Activated effector memory CD4-positive, alpha-beta T cell treated with anti-CD3 and anti-CD28 coated beads, Interleukin-2, amount 50 U/mL, for 16 hours (primary cell): ENCODE results near the gene NKPD1.

Experiments used
- DNase-seq: peaks from one replicate; pipeline ENCODE4 v3.0.0-alpha.2; 2020

The NKPD1 gene, protein sequence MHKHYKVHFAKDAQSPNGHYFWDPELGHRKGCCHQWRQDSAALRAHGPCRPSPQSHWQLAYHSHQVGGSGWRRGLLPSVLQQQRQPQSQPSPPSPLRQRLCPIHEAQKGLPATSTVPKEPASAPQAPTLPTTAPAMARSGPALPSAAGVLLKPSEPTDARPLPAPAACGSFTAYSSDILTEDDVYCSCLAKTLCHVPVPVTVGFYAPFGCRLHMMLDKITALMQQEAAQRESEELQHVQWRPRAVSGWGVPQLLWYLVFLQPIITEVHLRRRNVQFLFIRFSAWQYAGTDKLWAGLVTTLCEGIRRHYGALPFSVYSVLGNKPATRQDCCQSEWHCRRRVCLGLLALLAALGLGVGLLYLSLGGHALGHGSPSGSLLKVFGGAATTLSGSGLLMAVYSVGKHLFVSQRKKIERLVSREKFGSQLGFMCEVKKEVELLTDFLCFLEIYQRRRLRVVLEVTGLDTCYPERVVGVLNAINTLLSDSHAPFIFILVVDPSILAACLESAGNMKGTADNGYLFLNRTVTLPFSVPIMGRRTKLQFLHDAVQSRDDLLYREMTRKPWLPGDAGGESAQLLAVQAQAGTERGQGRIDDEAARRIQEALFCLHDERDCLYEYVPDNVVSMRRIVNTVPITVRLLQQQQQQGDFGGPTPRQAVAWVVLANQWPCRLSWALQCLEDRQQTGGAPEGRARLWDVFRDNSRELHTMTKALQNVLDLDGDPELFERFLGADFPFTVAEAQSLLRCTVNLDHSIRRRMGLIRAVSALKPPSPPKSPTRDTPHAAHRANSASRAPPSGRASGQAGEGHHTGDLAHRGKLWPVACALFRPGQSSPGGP

DNA sequence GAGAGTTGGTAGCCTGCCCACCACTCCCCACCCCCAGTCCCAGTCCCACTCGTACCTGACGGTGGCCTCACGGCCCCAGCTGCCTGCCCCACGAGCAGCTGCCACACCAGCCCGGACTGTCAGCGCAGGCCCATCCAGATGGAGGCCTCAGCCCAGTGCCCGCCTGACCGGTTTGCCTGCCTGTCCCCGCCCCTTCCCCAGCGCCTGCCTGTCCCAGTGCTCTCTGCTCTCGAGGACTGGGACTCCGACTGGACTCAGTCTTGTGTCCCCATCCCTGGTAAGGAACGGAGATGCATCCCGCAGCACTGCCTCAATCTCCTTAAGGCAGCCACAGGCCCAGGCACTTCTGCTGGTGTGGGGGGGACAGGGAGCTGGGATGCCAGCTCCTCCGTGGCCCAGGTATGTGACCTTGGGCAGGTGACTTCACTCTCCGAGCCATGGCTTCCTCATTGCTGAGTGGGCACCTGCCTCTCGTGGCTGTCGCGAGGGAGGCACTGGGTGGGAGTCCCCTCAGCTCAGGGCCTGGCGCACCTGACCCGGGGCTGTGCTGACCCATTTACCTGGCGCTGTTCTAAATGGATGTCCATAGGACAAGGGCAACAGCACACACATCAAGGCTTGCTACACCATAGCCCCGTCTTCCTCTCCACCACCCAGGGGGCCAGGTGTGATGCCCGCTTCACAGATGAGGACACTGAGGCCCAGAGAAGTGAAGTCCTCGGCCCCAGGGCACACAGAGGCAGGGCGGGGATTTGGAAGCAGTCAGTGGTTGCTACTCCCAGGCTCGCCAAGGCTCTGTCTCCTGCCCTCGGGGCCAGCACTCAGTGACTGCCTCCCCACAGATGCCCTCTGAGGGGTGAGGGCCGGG lies at the start of gene NKPD1:
Gene NKPD1, minus strand, starts transcription at position 113 of the 868 bp plus-strand sequence. CDS start 832 bp downstream, outside the sequence.
- no peak for DNase-seq

DNA sequence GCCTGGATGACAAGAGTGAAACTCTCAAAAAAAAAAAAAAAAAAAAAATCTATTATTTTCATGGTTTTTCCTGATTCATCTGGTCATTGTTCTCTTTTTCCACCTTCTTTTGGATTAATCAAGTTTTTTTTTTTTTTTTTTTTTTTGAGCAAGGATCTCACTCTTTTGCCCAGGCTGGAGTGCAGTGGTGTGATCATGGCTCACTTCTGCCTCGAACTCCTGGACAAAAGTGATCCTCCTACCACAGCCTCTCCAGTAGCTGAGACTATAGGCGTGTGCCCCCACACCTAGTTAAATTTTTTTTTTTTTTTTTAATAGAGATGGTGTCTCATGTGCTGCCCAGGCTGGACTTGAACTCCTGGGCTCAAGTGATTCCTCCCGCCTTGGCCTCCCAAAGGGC lies 45.5 kb upstream of the NKPD1 start:
- DNase-seq, result no peak

DNA sequence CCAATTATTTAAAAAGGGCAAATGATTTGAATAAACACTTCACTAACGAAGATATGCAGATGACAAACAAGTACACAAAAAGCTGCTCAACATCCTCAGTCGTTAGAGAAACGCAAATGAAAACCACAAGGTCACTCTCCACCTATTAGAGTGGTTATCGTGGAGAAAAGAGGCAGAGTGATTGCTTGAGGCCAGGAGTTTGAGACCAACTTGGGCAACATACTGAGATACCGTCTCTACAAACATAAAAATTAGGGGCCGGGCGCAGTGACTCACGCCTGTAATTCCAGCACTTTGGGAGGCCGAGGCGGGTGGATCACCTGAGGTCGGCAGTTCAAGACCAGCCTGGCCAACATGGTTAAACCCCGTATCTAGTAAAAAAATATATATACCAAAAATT lies 45.0 kb upstream of the NKPD1 start:
- DNase-seq, result no peak

DNA sequence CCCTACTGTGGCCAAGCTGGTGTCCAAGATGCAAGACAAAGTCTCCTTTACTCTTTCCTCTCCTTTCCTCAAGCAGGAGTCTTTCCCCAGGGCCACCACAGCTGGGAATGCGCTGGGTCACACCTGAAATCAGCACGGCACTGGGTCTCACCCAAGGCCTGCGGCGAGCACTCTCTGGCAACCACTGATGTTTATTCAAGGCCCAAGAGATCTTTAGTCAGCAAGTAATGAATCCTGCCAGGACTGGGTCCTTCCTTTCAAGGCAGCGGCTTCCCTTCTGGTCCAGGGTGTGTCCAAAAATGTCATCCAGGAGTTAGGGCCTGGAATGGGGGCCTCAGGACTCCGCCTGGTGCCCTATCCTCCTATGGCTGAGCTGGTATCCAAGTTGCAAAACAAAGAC lies 41.9 kb upstream of the NKPD1 start:
- no peak for DNase-seq

DNA sequence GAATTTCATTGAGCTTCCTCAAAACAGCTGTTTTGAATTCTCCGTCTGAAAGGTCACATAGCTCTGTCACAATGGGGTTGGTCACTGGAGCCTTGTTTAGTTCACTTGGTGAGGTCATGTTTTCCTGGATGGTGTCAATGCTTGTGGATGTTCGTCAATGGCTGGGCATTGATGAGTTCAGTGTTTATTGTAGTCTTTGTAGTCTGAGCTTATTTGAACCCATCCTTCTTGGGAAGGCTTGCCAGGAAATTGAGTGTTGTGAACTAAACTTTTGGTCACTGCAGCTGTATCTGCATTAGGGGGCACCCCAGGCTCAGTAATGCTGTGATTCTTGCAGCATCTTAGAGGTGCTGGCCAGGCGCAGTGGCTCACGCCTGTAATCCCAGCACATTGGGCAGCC lies 39.8 kb upstream of the NKPD1 start:
- DNase-seq, result no peak

DNA sequence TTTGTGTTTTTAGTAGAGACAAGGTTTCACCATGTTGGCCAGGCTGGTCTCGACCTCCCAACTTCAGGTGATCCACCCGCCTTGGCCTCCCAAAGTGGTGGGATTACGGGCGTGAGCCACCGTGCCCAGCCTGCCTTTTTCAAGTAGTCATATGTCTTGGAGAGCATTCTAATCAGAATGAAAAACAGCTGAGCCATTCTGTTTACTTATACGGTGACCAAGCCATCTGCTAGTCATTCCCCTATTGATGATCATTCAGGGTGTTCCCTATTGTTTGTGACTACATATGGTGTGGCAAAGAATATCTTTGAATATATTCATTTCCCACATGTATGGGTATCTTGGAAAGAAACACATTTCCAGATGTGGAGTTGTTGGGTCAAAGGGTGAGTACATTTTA lies 35.0 kb upstream of the NKPD1 start:
- DNase-seq, result no peak

DNA sequence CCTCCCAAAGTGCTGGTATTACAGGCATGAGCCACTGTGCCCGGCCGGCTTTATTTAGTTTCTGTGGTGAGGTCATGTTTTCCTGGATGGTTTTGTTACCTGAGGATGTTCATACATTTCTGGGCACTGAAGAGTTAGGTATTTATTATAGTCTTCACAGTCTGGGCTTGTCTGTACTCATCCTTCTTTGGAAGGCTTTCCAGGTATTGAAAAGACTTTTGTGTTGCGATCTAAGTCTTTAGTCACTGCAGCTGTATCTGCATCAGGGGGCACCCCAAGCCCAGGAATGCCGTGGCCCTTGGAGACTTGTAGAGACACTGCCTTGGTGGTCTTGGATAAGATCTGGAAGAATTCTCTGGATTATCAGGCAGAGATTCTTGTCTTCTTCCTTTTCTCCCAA lies 30.6 kb upstream of the NKPD1 start:
- no peak for DNase-seq

DNA sequence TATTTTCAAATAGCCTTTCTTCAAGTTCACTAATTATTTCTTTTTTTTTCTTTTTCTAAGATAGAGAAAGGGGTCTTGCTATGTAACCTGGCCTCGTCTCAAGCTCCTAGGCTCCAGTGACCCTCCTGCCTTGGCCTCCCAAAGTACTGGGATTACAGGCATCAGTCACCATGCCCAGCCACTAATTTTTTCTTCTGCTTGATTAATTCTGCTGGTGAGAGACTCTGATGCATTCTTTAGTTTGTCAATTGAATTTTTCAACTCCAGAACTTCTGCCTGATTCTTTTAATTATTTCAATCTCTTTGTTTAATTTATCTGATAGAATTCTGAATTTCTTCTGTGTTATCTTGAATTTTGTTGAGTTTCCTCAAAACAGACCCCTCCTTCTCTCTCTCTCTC lies 29.2 kb upstream of the NKPD1 start:
- no peak for DNase-seq

DNA sequence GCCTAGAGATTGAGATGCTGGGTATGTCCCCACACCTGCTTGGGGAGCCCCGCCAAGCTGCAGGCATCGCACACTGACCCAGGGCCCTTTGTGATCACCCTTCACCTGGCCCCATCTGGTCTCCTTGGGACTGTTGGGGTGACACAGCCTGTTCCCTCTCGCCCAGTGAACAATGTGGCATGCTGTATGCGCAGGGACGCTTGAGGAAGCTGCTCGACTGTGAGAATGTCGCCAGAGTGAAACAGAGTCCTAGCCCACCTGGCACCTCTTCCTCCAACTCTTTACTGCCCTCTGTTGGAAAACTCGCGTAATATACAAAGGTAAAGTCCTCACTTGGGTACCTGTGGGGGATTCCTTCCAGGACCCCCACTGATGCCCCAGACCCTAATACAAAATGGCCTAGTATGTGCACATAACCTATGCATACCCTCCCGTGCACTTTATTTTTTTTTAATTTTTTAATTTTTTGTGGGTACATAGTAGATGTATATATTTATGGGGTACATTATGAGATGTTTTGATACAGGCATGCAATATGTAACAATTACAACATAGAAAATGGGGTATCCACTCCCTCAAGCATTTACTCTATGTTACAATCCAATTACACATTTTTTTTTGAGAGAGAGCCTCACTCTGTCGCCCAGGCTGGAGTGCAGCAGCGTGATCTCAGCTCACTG lies 26.8 kb upstream of the NKPD1 start:
- DNase-seq, result no peak

DNA sequence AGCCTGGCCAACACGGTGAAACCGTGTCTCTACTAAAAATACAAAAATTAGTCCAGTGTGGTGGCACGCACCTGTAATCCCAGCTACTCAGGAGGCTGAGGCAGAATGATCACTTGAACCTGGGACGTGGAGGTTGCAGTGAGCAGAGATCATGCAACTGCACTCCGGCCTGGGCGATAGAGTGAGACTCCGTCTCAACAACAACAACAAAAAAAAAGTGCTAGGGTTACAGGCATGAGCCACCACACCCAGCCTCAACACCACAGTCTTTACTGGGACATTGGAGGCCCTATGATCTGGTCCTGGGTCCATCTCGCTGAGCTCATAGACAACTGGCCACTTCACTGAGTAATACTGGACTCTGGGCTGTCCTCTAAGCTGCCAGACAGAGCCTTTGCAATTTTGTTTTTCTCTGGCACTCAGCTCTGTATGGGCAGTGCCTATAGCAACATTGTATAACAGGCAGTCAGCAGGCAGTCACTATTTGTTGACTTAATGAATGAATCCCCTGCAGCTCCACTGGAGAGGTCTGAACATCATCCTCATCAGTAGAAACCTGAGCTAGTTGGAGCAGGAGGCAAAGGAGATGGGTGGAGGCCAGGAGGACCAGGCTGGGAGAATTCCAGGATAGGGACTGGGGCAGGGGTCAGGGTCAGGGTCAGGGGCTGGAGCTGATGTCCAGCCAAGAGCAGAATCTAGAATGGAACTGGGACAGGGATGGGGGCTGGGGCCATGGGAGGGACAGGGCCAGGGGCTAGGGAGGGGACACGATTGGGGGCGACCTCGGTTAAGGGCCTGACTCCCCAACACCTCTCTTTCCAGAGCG lies 25.9 kb upstream of the NKPD1 start:
- no peak for DNase-seq

DNA sequence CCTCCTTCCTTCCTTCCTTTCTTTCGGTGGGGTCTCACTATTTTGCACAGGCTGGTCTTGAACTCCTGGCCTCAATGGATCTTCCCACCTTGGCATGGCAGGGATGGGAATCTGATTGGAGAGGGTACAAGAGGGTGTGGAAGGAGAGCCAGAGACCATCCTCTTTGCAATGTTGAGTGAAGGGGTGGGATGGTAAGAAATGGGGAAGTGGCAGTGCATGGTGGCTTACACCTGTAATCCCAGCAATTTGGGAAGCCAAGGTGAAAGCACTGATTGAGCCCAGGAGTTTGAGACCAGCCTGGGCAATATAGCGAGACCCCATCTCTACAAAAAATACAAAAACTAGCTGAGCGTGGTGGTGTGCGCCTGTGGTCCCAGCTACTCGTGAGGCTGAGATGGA lies 23.3 kb upstream of the NKPD1 start:
- no peak for DNase-seq

DNA sequence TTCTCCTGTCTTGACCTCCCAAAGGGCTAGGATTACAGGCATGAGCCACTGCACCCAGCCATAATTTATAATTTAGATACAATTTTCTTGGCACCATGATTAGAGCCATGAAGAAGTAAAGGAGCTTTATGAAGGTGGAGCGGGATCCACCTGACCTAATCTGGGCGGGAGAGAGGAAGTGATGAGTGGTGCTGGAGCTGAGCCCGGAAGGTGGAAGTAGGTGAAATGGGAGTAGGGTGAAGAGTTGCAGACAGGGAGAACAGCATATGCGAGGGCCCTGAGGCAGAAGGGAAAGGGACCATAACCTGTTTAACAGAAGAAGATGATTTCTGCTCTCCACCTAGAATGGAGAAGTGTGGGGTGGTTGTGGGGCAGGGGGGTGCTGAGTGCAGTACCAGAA lies 22.0 kb upstream of the NKPD1 start:
- DNase-seq, result no peak

DNA sequence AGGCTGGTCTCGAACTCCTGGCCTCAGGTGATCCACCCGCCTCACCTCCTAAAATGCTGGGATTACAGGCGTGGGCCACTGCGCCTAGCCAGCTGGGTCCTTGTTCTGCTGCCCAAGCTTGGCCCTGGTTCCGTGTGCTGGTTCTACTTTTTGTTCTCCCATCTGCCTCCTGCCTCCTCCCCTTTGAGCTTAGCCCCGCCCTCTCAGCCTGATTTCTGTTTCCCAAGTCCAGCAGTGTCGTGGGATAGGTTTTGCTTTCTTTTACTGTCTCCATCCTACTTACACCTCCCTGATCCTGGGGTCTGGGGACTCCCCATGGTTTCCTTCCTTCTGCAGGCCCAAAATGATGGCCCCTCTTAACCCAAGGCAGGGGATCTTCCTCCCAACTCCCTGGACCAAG lies 20.2 kb upstream of the NKPD1 start:
- no peak for DNase-seq

DNA sequence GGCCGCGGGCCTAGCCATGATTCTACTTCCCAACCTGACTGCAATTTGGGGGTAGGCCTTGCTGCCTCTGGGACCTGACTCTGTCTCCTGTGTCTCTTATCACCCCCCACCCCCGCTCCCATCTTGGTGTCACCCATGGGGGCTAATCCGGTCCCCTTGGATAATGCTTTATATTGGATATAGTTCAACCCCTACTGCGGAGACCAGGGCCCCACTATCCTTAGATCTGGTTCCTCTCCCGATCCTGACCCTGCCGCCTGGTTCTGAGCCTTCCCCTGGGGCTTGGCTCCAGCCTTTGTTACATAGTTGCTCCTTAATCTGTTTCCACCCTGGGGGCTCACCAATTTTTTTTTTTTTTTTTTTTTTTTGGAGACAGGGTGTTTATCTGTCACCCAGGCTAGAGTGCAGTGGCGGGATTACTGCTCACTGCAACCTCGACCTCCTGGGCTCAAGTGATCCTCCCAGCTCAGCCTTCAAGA lies 19.1 kb upstream of the NKPD1 start:
- DNase-seq, result no peak

DNA sequence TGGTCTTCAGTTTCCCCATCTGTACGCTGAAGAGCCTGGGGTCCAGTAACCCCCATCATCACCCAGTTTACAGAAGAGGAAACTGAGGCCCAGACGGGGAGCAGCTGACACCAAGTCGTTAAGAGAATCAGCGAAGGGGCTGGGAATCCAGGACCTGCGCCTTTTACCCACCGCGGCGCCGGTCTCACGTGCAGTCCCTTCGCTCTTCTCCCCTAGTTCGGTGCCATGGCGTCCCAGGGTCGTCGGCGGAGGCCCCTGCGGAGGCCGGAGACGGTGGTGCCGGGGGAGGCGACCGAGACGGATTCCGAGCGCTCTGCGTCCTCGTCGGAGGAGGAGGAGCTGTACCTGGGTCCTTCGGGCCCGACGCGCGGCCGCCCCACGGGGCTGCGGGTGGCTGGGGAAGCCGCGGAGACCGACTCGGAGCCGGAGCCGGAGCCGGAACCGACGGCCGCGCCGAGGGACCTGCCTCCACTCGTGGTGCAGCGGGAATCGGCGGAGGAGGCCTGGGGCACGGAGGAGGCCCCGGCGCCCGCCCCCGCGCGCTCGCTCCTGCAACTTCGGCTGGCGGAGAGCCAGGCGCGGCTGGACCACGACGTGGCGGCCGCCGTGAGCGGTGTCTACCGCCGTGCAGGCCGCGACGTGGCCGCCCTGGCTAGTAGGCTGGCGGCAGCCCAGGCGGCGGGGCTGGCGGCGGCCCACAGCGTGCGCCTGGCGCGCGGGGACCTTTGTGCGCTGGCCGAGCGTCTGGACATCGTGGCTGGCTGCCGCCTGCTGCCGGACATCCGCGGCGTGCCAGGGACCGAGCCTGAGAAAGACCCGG lies 18.5 kb upstream of the NKPD1 start:
- DNase-seq, result peak; percentile 80

DNA sequence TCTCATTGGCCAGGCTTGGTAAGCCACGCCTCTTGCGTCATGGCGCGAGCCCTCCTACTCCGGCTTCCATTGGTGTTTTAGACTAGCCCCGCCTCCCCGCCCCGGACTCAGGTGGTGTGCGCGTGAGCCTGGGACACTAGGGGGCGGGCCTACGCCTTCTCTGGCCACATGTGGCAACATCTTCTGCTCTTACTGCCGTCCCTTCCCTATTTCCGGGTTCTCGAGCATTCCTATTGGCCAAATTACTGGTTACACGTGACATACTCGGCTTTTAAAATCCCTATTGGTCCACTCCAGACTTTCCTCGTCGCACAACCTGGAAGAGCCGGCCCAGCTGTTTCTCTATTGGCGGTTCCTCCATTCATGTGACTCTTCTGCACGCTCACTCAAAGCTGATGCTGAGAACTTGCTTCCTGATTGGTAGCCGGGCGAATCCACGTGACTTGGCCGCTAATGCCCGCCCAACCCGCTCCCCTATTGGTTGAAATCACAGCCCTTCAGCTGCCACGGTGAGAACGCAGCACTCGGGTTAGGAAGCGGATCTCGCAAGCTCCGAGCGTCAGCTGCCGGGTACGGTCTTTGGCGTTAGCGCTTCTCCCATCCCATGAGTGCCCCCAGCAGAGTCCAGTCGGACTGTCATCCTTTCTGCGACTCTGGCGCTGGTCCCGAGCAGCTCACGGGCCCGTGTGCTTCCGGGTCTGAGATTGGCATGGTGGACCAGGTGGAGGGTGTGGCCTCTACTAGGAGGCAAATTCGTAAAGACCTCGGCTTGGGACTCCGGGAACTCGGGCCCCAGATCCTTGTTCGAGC lies 17.7 kb upstream of the NKPD1 start, which contains the start of gene BLOC1S3:
Gene BLOC1S3, plus strand, starts transcription at position 523 of the 810 bp plus-strand sequence. CDS start 513 bp downstream, outside the sequence.
- DNase-seq, result peak; percentile 100

DNA sequence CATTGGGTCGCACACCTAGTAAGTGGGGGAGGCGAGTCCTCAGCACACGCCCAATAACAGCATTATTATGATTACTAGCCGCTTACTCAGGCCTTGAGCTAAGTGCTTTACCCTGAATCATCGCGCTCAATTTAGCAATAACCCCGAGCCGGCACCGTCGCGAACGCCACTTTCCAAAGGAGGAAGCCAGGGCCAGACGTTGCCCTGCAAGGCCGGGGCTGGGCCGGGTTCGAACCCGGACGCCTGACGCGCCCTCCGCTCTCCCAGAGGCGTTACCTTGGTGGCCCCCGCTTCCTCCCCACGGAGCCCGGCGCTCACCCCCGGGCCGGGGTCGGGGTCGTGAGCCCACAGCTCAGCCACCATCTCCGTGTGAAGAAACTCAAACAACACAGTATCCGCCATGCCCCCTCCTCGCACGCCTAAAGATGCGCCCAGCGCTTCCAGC lies 17.1 kb upstream of the NKPD1 start, which contains the start of gene TRAPPC6A:
Gene TRAPPC6A, minus strand, starts transcription at position 421 of the 445 bp plus-strand sequence. Its CDS starts 19 bp downstream, at position 402.
- no peak for DNase-seq

DNA sequence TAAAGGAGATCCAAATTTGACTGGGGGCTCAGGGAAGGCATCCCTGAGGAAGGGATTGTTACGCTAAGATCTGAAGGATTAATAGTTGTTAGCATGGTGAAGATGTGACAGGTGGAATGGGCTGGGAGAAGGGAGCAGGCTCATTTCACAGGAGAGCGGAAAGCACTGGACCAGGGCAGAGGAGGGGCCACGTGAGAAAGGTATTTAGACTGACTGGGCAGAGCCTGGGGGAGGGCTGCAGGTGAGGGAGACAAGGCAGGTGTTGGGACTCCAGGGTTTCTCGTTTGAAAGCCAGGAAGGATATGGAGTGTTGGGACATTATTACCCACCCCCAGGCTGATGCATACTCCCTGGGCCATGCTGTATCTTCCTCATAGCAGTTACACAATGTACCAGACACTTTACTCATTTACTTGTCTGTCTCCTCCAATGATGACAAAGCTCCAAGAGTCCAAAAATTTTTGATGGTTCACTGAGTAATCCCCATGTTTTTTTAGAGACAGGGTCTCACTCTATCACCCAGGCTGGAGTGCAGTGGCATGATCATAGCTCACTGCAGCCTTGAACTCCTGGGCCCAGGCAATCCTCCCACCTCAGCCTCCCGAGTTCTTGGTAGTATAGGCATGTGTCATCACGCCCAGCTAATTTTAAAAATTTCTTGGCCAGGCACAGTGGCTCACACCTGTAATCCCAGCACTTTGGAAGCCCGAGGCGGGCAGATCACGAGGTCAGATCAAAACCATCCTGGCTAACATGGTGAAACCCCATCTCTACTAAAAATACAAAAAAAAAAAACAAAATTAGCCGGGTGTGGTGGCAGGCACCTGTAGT lies 14.9 kb upstream of the NKPD1 start:
- no peak for DNase-seq
